ENCODE data around the gene BPIFB2. TPM values are rescaled to one million over a fixed set of nuclear protein-coding genes. Genes with fewer than 3 reads are reported as not detected.
A peak's percentile ranks its signal among the peaks of the same experiment; 100 is the strongest.

BPIFB2 gene
- total and polyA plus RNA-seq, 10 of the 15 experiments (the other 5 are each of a cell fraction or from before 2014, with no cell fraction given) = not detected

DNA sequence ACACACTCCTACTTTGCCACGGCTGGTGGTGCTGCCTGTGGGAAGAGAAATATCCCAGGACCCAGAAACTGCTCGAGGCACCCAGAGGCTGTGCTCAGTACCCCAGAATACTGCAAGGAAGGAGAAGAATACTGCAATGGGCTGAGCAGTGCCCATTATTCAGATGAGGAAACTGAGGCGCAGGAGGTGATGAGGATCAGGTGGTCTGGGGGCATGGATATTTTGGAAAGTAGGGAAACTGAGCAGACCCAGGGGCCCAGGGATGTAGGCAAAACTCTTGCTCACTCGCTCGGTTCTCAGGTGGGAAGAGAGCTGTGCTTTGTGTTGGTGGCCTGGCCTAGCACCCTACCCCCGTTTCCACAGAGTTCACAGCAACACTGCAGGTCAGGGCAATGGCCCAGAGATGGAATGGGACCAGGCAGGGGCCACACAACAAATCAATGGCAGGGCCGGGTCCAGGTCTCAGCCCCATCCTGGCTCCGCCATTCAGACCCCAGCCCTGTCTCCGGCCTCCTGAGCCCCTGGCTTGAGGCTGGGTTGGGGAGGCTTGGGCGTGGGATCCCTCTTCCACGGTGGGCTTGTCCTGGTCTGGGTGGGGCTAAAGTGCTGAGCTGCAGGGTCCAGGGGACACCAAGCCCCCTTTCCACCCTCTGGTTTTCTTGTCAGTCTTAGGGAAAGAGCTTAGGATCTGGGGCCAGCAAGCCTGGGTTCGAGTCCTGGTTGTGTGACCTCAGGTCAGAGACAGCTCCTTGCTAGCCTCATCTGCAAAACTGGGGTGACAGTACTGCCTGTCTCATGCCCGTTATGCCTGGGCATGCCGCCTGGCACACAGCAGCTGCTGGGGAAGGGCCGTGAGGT lies 37.2 kb upstream of the BPIFB2 start:
- ATAC-seq (no peak), FAIRE-seq (no peak), DNase-seq (ENCODE audit: low read depth, low spot score) (no peak)
- no peaks in the 10 kb centered on the region for H4K20me1 ChIP-seq (ENCODE audit: control insufficient read depth, insufficient read depth)
- H3K9me3 ChIP-seq (replicated peaks; ENCODE audit: control insufficient read depth, insufficient read depth, low read length) = no peaks in the 10 kb centered on the region
- ChIA-PET CTCF (interaction anchor here (1.5 kb wide), 1 partner anchor 69 kb away, joined by 4 read pairs; no protein-coding TSS in a partner anchor), POLR2A (no interaction called here), SMC1A (ENCODE audit: uncharacterized antibody, unreplicated experiment) (no interaction called here), RAD21 (ENCODE audit: unreplicated experiment) (no interaction called here)
- WGBS (ENCODE audit: insufficient coverage, insufficient replicate concordance, low lambda C conversion rate, missing lambda C conversion rate) = 97% methylated on average over 15 of the region's 15 CpGs
- BruUV-seq (replicated peaks) = no TSS peak
- peaks cover 38% of the 10 kb centered on the region for H3K4me1 ChIP-seq (ENCODE audit: control insufficient read depth, insufficient read depth, low read length)
- H3K4me3 ChIP-seq = no peak overlapping the region
- H3K9ac ChIP-seq (ENCODE audit: control insufficient read depth, insufficient read depth, low read length) = no peak overlapping the region; the same call in 1 of the 2 replicates
- H3K36me3 ChIP-seq (ENCODE audit: control insufficient read depth in 2 of 2, insufficient read depth in 2 of 2, low read length in 1 of 2) = no peaks in the 10 kb centered on the region
- no peak overlapping the region for H3K4me2 ChIP-seq (ENCODE audit: control insufficient read depth, insufficient read depth)
- TF ChIP-seq CHD2 (IDR thresholded peaks at IDR 0.05; ENCODE audit: borderline replicate concordance, low read depth, low read length) (no peak), ZSCAN29 (IDR thresholded peaks at IDR 0.05) (no peak), SMAD5 (IDR thresholded peaks at IDR 0.05; ENCODE audit: low read depth) (no peak), NFYB (IDR thresholded peaks at IDR 0.05; ENCODE audit: insufficient read depth, low read depth, low read length) (no peak), KLF5 (IDR thresholded peaks at IDR 0.05; ENCODE audit: partially characterized antibody) (no peak), MTA3 (IDR thresholded peaks at IDR 0.05; ENCODE audit: borderline replicate concordance, low read length) (no peak), HCFC1 (IDR thresholded peaks at IDR 0.05; ENCODE audit: low read length) (no peak)
- in situ Hi-C loops (cut with MboI) (no loop called here), intact Hi-C loops (cut with micrococcal nuclease; ENCODE audit: unreplicated experiment) (no loop called here)
- H2AFZ ChIP-seq (ENCODE audit: control insufficient read depth, low read depth, low read length) = peak overlapping the region; percentile 39; the same call in 1 of the 2 replicates
- H3K27me3 ChIP-seq (replicated peaks in 1 of 2; ENCODE audit: control insufficient read depth in 2 of 2, insufficient read depth in 2 of 2, low read length in 1 of 2) = no peaks in the 10 kb centered on the region
- peak overlapping the region; percentile 97 for H3K27ac ChIP-seq (ENCODE audit: control insufficient read depth, insufficient read depth)
- H3K79me2 ChIP-seq (ENCODE audit: control insufficient read depth, insufficient read depth, low read length) = no peaks in the 10 kb centered on the region; the same call in 1 of the 2 replicates

DNA sequence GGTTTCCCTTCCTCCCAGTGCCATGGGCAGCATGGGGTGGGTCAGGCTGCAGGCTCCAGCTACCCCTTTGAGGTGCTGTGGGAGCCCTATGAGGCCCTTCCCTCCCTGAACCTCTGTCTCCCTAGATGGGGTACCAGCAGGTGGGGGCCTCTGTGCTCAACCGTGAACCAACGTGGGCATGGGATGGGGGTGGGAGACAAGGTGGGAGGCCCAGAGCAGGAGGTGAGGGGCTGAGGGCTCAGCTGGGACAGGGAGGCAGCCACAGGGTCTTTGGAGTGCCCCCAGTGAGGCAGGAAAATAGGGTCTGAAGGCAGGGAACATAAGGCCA lies 36.6 kb upstream of the BPIFB2 start:
- Histone ChIP-seq H3K79me2 (ENCODE audit: control insufficient read depth, insufficient read depth, low read length) (no peaks in the 10 kb centered on the region; the same call in 1 of the 2 replicates), H3K27ac (ENCODE audit: control insufficient read depth, insufficient read depth) (peak overlapping the region; percentile 97), H3K4me3 (no peak overlapping the region), H3K9ac (ENCODE audit: control insufficient read depth, insufficient read depth, low read length) (no peak overlapping the region), H4K20me1 (ENCODE audit: control insufficient read depth, insufficient read depth) (no peaks in the 10 kb centered on the region), H3K27me3 (replicated peaks in 1 of 2; ENCODE audit: control insufficient read depth in 2 of 2, insufficient read depth in 2 of 2, low read length in 1 of 2) (no peaks in the 10 kb centered on the region), H3K36me3 (ENCODE audit: control insufficient read depth in 2 of 2, insufficient read depth in 2 of 2, low read length in 1 of 2) (no peaks in the 10 kb centered on the region), H3K9me3 (replicated peaks; ENCODE audit: control insufficient read depth, insufficient read depth, low read length) (no peaks in the 10 kb centered on the region; the same call in 2 of the 3 replicates), H3K4me2 (ENCODE audit: control insufficient read depth, insufficient read depth) (no peak overlapping the region), H2AFZ (ENCODE audit: control insufficient read depth, low read depth, low read length) (peak overlapping the region; percentile 39; the same call in 1 of the 2 replicates), H3K4me1 (ENCODE audit: control insufficient read depth, insufficient read depth, low read length) (peaks cover 38% of the 10 kb centered on the region)
- CTCF ChIA-PET = interaction anchor here (1.5 kb wide), 1 partner anchor 70 kb away, joined by 4 read pairs; no protein-coding TSS in a partner anchor
- DNase-seq (ENCODE audit: low read depth, low spot score) (no peak), FAIRE-seq (no peak), ATAC-seq (no peak)
- whole genome bisulfite sequencing (ENCODE audit: insufficient coverage, insufficient replicate concordance, low lambda C conversion rate, missing lambda C conversion rate) = 96% methylated on average over 2 of the region's 2 CpGs
- intact Hi-C loops (cut with micrococcal nuclease; ENCODE audit: unreplicated experiment) = no loop called here
- POLR2A ChIA-PET = no interaction called here
- SMC1A ChIA-PET (ENCODE audit: uncharacterized antibody, unreplicated experiment) = no interaction called here
- BruUV-seq (replicated peaks) = no TSS peak
- in situ Hi-C loops (cut with MboI) = no loop called here
- RAD21 ChIA-PET (ENCODE audit: unreplicated experiment) = no interaction called here
- TF ChIP-seq ELK1 (IDR thresholded peaks at IDR 0.05; ENCODE audit: low read depth, low read length) = no peak
- TF ChIP-seq, protein P1, sequence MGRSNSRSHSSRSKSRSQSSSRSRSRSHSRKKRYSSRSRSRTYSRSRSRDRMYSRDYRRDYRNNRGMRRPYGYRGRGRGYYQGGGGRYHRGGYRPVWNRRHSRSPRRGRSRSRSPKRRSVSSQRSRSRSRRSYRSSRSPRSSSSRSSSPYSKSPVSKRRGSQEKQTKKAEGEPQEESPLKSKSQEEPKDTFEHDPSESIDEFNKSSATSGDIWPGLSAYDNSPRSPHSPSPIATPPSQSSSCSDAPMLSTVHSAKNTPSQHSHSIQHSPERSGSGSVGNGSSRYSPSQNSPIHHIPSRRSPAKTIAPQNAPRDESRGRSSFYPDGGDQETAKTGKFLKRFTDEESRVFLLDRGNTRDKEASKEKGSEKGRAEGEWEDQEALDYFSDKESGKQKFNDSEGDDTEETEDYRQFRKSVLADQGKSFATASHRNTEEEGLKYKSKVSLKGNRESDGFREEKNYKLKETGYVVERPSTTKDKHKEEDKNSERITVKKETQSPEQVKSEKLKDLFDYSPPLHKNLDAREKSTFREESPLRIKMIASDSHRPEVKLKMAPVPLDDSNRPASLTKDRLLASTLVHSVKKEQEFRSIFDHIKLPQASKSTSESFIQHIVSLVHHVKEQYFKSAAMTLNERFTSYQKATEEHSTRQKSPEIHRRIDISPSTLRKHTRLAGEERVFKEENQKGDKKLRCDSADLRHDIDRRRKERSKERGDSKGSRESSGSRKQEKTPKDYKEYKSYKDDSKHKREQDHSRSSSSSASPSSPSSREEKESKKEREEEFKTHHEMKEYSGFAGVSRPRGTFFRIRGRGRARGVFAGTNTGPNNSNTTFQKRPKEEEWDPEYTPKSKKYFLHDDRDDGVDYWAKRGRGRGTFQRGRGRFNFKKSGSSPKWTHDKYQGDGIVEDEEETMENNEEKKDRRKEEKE (IDR thresholded peaks at IDR 0.05) = no peak
- TF ChIP-seq SREBF2 (IDR thresholded peaks at IDR 0.05; ENCODE audit: low read length) = no peak
- no peak for TF ChIP-seq FOS (IDR thresholded peaks at IDR 0.05; ENCODE audit: borderline replicate concordance, extremely low read depth, insufficient read length)
- TF ChIP-seq USF1 (IDR thresholded peaks at IDR 0.05; ENCODE audit: borderline replicate concordance, extremely low read length, insufficient read depth, low read depth, low read length) = no peak

All from GM12878 (cell line).